HEK293 (cell line): Measurements from ENCODE around the gene EBF3.

Experiments
- CTCF ChIA-PET: fragments of 350-600 bp; formaldehyde crosslinking; extraction: SDS; loops from one replicate; lab custom pipeline; 2021; ENCODE audit warnings: antibody characterized with exemption; lab: Yijun Ruan, JAX
- POLR2A ChIA-PET: fragments of 300-600 bp; formaldehyde crosslinking; extraction: SDS; loops from one replicate; lab custom pipeline; 2020; ENCODE audit warnings: antibody characterized with exemption, inconsistent platforms; lab: Yijun Ruan, JAX
- H3K27ac ChIP-seq: fragments of 200-500 bp; sonication (Bioruptor generic); 2 replicates; pipeline ENCODE4 v1.5.1; 2014; ENCODE audit warnings: low read depth, low read length, control low read depth, inconsistent platforms; ENCODE audit errors: extremely low read depth
- H3K36me3 ChIP-seq, 2 experiments: fragments of 200-500 bp in 1 of 2; sonication (Bioruptor generic) in 1 of 2; 1 replicate in 1 of 2; 2 replicates in 1 of 2; pipeline ENCODE4 v1.5.1; 2014 to 2017; ENCODE audit warnings: inconsistent platforms in 2 of 2, low read length in 2 of 2; ENCODE audit not compliant: control insufficient read depth in 2 of 2, insufficient read depth in 1 of 2
- H3K4me1 ChIP-seq: fragments of 200-500 bp; sonication (Bioruptor generic); 2 replicates; pipeline ENCODE4 v1.5.1; 2014; ENCODE audit warnings: mild to moderate bottlenecking, low read length, inconsistent platforms; ENCODE audit not compliant: control insufficient read depth, insufficient read depth
- H3K4me3 ChIP-seq: 2 replicates; pipeline ENCODE4 v1.5.1; 2011; ENCODE audit warnings: low read depth, mild to moderate bottlenecking, control low read depth, low read length, moderate library complexity
- H3K9me3 ChIP-seq: fragments of 200-500 bp; sonication (Bioruptor generic); 2 replicates; pipeline ENCODE4 v1.5.1; 2014; ENCODE audit warnings: low read depth, low read length, inconsistent platforms; ENCODE audit not compliant: control insufficient read depth, insufficient read depth
- AEBP2 ChIP-seq: fragments of 450-650 bp; formaldehyde crosslinking; IDR thresholded peaks from 2 replicates; pipeline ENCODE4 v1.5.1; 2016; ENCODE audit warnings: missing biosample characterization, missing genetic modification characterization, borderline replicate concordance
- EGR2 ChIP-seq: fragments of 450-650 bp; formaldehyde crosslinking; IDR thresholded peaks from 2 replicates; pipeline ENCODE4 v1.5.1; 2016; ENCODE audit warnings: low read depth, missing biosample characterization, missing genetic modification characterization
- GLIS1 ChIP-seq: fragments of 450-650 bp; formaldehyde crosslinking; IDR thresholded peaks from 2 replicates; pipeline ENCODE4 v1.5.1; 2016; ENCODE audit warnings: missing biosample characterization, missing genetic modification characterization
- KLF1 ChIP-seq: fragments of 450-650 bp; formaldehyde crosslinking; IDR thresholded peaks from 2 replicates; pipeline ENCODE4 v1.5.1; 2016; ENCODE audit warnings: missing biosample characterization, missing genetic modification characterization
- MYNN ChIP-seq: fragments of 450-650 bp; formaldehyde crosslinking; IDR thresholded peaks from 2 replicates; pipeline ENCODE4 v1.5.1; 2016; ENCODE audit warnings: missing biosample characterization, missing genetic modification characterization, borderline replicate concordance
- PATZ1 ChIP-seq: fragments of 450-650 bp; formaldehyde crosslinking; IDR thresholded peaks from 2 replicates; pipeline ENCODE4 v1.5.1; 2016; ENCODE audit warnings: missing biosample characterization, missing genetic modification characterization
- SALL2 ChIP-seq: fragments of 450-650 bp; formaldehyde crosslinking; IDR thresholded peaks from 2 replicates; pipeline ENCODE4 v1.5.0; 2017; ENCODE audit warnings: missing biosample characterization, mild to moderate bottlenecking, missing genetic modification characterization, borderline replicate concordance
- SETDB1 ChIP-seq: IDR thresholded peaks from one replicate; pipeline ENCODE4 v1.6.1; 2017; ENCODE audit warnings: mild to moderate bottlenecking, low read length, moderate library complexity, mixed read lengths; ENCODE audit not compliant: insufficient read length
- ZBTB17 ChIP-seq: fragments of 450-650 bp; formaldehyde crosslinking; IDR thresholded peaks from 2 replicates; pipeline ENCODE4 v1.5.1; 2016; ENCODE audit warnings: missing biosample characterization, missing genetic modification characterization
- ZBTB6 ChIP-seq: fragments of 450-650 bp; formaldehyde crosslinking; IDR thresholded peaks from 2 replicates; pipeline ENCODE4 v1.5.1; 2017; ENCODE audit warnings: missing biosample characterization, missing genetic modification characterization
- ZFP3 ChIP-seq: fragments of 450-650 bp; formaldehyde crosslinking; IDR thresholded peaks from 2 replicates; pipeline ENCODE4 v1.5.1; 2016; ENCODE audit warnings: low read depth, missing biosample characterization, missing genetic modification characterization
- ZFP37 ChIP-seq: fragments of 450-650 bp; formaldehyde crosslinking; IDR thresholded peaks from 2 replicates; pipeline ENCODE4 v1.5.1; 2016; ENCODE audit warnings: missing biosample characterization, missing genetic modification characterization
- ZNF132 ChIP-seq: fragments of 450-650 bp; formaldehyde crosslinking; IDR thresholded peaks from 2 replicates; pipeline ENCODE4 v1.5.1; 2017; ENCODE audit warnings: missing biosample characterization, missing genetic modification characterization, borderline replicate concordance
- ZNF133 ChIP-seq: fragments of 450-650 bp; formaldehyde crosslinking; IDR thresholded peaks from 2 replicates; pipeline ENCODE4 v1.5.1; 2016; ENCODE audit warnings: missing biosample characterization, missing genetic modification characterization
- ZNF175 ChIP-seq: fragments of 450-650 bp; formaldehyde crosslinking; IDR thresholded peaks from 2 replicates; pipeline ENCODE4 v1.5.1; 2016; ENCODE audit warnings: missing biosample characterization, missing genetic modification characterization
- ZNF18 ChIP-seq: fragments of 450-650 bp; formaldehyde crosslinking; IDR thresholded peaks from 2 replicates; pipeline ENCODE4 v1.5.1; 2016; ENCODE audit warnings: missing biosample characterization, missing genetic modification characterization
- ZNF266 ChIP-seq: fragments of 450-650 bp; formaldehyde crosslinking; IDR thresholded peaks from 2 replicates; pipeline ENCODE4 v1.5.1; 2016; ENCODE audit warnings: missing biosample characterization, missing genetic modification characterization, low read depth
- ZNF350 ChIP-seq: fragments of 450-650 bp; formaldehyde crosslinking; IDR thresholded peaks from 2 replicates; pipeline ENCODE4 v1.5.0; 2017; ENCODE audit warnings: missing biosample characterization, mild to moderate bottlenecking, missing genetic modification characterization
- ZNF391 ChIP-seq: fragments of 450-650 bp; formaldehyde crosslinking; IDR thresholded peaks from 2 replicates; pipeline ENCODE4 v1.5.1; 2016; ENCODE audit warnings: low read depth, missing biosample characterization, missing genetic modification characterization, borderline replicate concordance
- ZNF580 ChIP-seq: fragments of 450-650 bp; formaldehyde crosslinking; IDR thresholded peaks from 2 replicates; pipeline ENCODE4 v1.5.1; 2016; ENCODE audit warnings: missing biosample characterization, missing genetic modification characterization
- ZNF658 ChIP-seq: fragments of 450-650 bp; formaldehyde crosslinking; IDR thresholded peaks from 2 replicates; pipeline ENCODE4; 2016; ENCODE audit warnings: missing biosample characterization, missing genetic modification characterization
- ZNF664 ChIP-seq: fragments of 450-650 bp; formaldehyde crosslinking; IDR thresholded peaks from 2 replicates; pipeline ENCODE4 v1.5.1; 2016; ENCODE audit warnings: missing biosample characterization, missing genetic modification characterization
- ZNF768 ChIP-seq: fragments of 450-650 bp; formaldehyde crosslinking; IDR thresholded peaks from 2 replicates; pipeline ENCODE4 v1.5.1; 2018; ENCODE audit warnings: missing biosample characterization, mild to moderate bottlenecking, missing genetic modification characterization

The EBF3 gene

GRCh38 chr10:129859536-129859935 lies 104.5 kb downstream of the EBF3 start:
- no peak overlapping the region for H3K4me3 ChIP-seq
- no peaks in the 10 kb centered on the region for H3K9me3 ChIP-seq
- no peak for TF ChIP-seq MYNN (tag by site-specific recombination)
- no peak for TF ChIP-seq ZNF18
- no peak for TF ChIP-seq ZNF133 (tag by site-specific recombination)
- no peak for TF ChIP-seq ZFP3
- no peak for TF ChIP-seq SALL2 (tag by site-specific recombination)
- no peak for TF ChIP-seq ZNF266 (tag by site-specific recombination)
- TF ChIP-seq ZFP37 (tag by site-specific recombination): no peak
- no peak for TF ChIP-seq ZNF132
- no peak for TF ChIP-seq ZNF580
- TF ChIP-seq ZNF664 (tag by site-specific recombination): no peak
- no peak for TF ChIP-seq ZBTB17 (tag by site-specific recombination)
- no peak for TF ChIP-seq PATZ1 (tag by site-specific recombination)
- no peak for TF ChIP-seq ZNF350 (tag by site-specific recombination)
- TF ChIP-seq, all 188 proteins: peak for 0
- ChIA-PET POLR2A (no interaction called here), CTCF (no interaction called here)
- Histone ChIP-seq H3K36me3 (peaks cover 0 to 34% of the 10 kb centered on the region in 2 experiments; a peak in 1 of 3 replicates), H3K4me1 (no peaks in the 10 kb centered on the region), H3K27ac (no peak overlapping the region)

- Histone ChIP-seq H3K36me3 (peaks cover 0 to 34% of the 10 kb centered on the region in 2 experiments; a peak in 1 of 3 replicates), H3K9me3 (no peaks in the 10 kb centered on the region), H3K4me1 (no peaks in the 10 kb centered on the region), H3K4me3 (no peak overlapping the region), H3K27ac (no peak overlapping the region)
- ChIA-PET POLR2A (no interaction called here), CTCF (no interaction called here)
- TF ChIP-seq ZNF175 (tag by site-specific recombination): no peak
- no peak for TF ChIP-seq ZNF658 (tag by site-specific recombination)
- TF ChIP-seq ZNF132: no peak
- no peak for TF ChIP-seq PATZ1 (tag by site-specific recombination)
- no peak for TF ChIP-seq AEBP2 (tag by site-specific recombination)
- no peak for TF ChIP-seq ZBTB6 (tag by site-specific recombination)
- TF ChIP-seq GLIS1 (tag by site-specific recombination): no peak
- no peak for TF ChIP-seq SETDB1
- no peak for TF ChIP-seq KLF1 (tag by site-specific recombination)
- no peak for TF ChIP-seq ZNF768
- no peak for TF ChIP-seq EGR2 (tag by site-specific recombination)
- TF ChIP-seq ZNF391 (tag by site-specific recombination): no peak
Observed at GRCh38 chr10:129857242-129857960, 106.7 kb downstream of the EBF3 start.
